Prostate gland (tissue), 2 donors: Measurements from ENCODE around the gene CDT1. TPM values are rescaled to one million over a fixed set of nuclear protein-coding genes. Genes with fewer than 3 reads are reported as not detected.

ENCODE experiments used
- DNase-seq: peaks from one replicate; pipeline ENCODE4 v3.0.0-alpha.2; 2019; ENCODE audit warnings: low spot score
- H3K27ac ChIP-seq, 2 donors: fragments of 200-600 bp; sonication (generic); 2 replicates each; pipeline ENCODE4 v1.5.1; 2017 to 2019
- H3K27me3 ChIP-seq: fragments of 200-600 bp; sonication (generic); replicated peaks from 2 replicates; pipeline ENCODE4 v1.5.1; 2019; ENCODE audit not compliant: insufficient read depth
- H3K36me3 ChIP-seq, 2 donors: fragments of 200-600 bp; sonication (generic); 1 replicate in 1 of 2; 2 replicates in 1 of 2; pipeline versions ENCODE4 v1.5.1 to v1.8.1; 2017 to 2019
- H3K4me1 ChIP-seq: fragments of 200-600 bp; sonication (generic); replicated peaks from 2 replicates; pipeline ENCODE4 v1.5.1; 2019
- H3K4me3 ChIP-seq, 2 donors: fragments of 200-600 bp; sonication (generic); 2 replicates each; pipeline ENCODE4 v1.5.1; 2017 to 2019
- H3K9me3 ChIP-seq: fragments of 200-600 bp; sonication (generic); 2 replicates; pipeline ENCODE4 v1.5.1; 2017
- CTCF ChIP-seq, 4 experiments: fragments of 200-600 bp in 2 of 4; fragments of 450-650 bp in 2 of 4; sonication (generic) in 2 of 4; IDR thresholded peaks; 1 replicate in 3 of 4; 2 replicates in 1 of 4; pipeline ENCODE4 v1.5.1; 2016 to 2019; ENCODE audit warnings: antibody characterized with exemption in 4 of 4, mild to moderate bottlenecking in 2 of 4, moderate library complexity in 2 of 4
- POLR2A ChIP-seq: fragments of 450-650 bp; IDR thresholded peaks from one replicate; pipeline ENCODE4 v1.6.1; 2016; ENCODE audit warnings: antibody characterized with exemption, mild to moderate bottlenecking
- POLR2AphosphoS5 ChIP-seq: sonication (generic); formaldehyde crosslinking; IDR thresholded peaks from one replicate; pipeline ENCODE4 v1.6.1; 2017; ENCODE audit warnings: antibody characterized with exemption
- WGBS: methylation state at CpG from one replicate; pipeline ENCODE4 v1.1.5; 2018; 5-methylcytosine and 5-hydroxymethylcytosine counted together
- intact Hi-C: fragments of 100-400 bp; cut with DNase I; formaldehyde crosslinking; loops from one replicate; pipeline ENCODE4 v1.14.2; 2022
- total RNA-seq, 2 donors: library from RNA; depleted of rRNA; stranded (reverse); fragments of >200 nt; gene quantifications; one replicate each; pipeline ENCODE4 v1.1.0, GENCODE V29; 2016

The CDT1 gene
- total RNA-seq, 2 donors from 2014 or later = 4.3 to 7.6 TPM

- intact Hi-C loops = no loop called here
- Histone ChIP-seq H3K4me3 (no peak overlapping the region), H3K27me3 (no peaks in the 10 kb centered on the region), H3K9me3 (no peaks in the 10 kb centered on the region), H3K4me1 (peaks cover 15% of the 10 kb centered on the region), H3K36me3 (no peaks in the 10 kb centered on the region), H3K27ac (no peak overlapping the region)
- WGBS = 86% methylated on average over 20 of the region's 27 CpGs
- TF ChIP-seq POLR2AphosphoS5 (no peak), CTCF (IDR thresholded peaks at IDR 0.05) (no peak), POLR2A (no peak)
- no peak for DNase-seq
Observed at GRCh38 chr16:88806491-88807111, 3.0 kb downstream of the CDT1 start.

GRCh38 chr16:88807142-88807625 lies 3.6 kb downstream of the CDT1 start:
- Histone ChIP-seq H3K27ac (no peak overlapping the region), H3K4me3 (no peak overlapping the region), H3K36me3 (no peaks in the 10 kb centered on the region), H3K27me3 (no peaks in the 10 kb centered on the region), H3K4me1 (peaks cover 15% of the 10 kb centered on the region), H3K9me3 (no peaks in the 10 kb centered on the region)
- DNase-seq = no peak
- no peak for TF ChIP-seq POLR2AphosphoS5
- no peak for TF ChIP-seq CTCF (IDR thresholded peaks at IDR 0.05)
- no peak for TF ChIP-seq POLR2A
- 84% methylated on average over 18 of the region's 24 CpGs for WGBS
- intact Hi-C loops = no loop called here

- Histone ChIP-seq H3K4me3 (no peak overlapping the region), H3K4me1 (peaks cover 15% of the 10 kb centered on the region), H3K36me3 (no peaks in the 10 kb centered on the region), H3K27me3 (no peaks in the 10 kb centered on the region), H3K27ac (no peak overlapping the region), H3K9me3 (no peaks in the 10 kb centered on the region)
- intact Hi-C loops = no loop called here
- no peak for TF ChIP-seq POLR2AphosphoS5
- no peak for TF ChIP-seq POLR2A
- TF ChIP-seq CTCF (IDR thresholded peaks at IDR 0.05) = no peak
- DNase-seq = no peak
- 91% methylated on average over 19 of the region's 26 CpGs for WGBS
Observed at GRCh38 chr16:88807626-88808453, 4.3 kb downstream of the CDT1 start.

GRCh38 chr16:88809068-88809675 lies 5.6 kb downstream of the CDT1 start:
- Histone ChIP-seq H3K27me3 (no peaks in the 10 kb centered on the region), H3K4me3 (no peak overlapping the region), H3K36me3 (no peaks in the 10 kb centered on the region), H3K4me1 (peaks cover 12% of the 10 kb centered on the region), H3K9me3 (no peaks in the 10 kb centered on the region), H3K27ac (no peak overlapping the region)
- DNase-seq = no peak
- TF ChIP-seq POLR2A (no peak), CTCF (IDR thresholded peaks at IDR 0.05) (no peak), POLR2AphosphoS5 (no peak)
- 84% methylated on average over 10 of the region's 10 CpGs for WGBS
- intact Hi-C loops = no loop called here
